ENCODE data around the gene THSD8. TPM values are rescaled to one million over a fixed set of nuclear protein-coding genes. Genes with fewer than 3 reads are reported as not detected.

Gene THSD8
- total and polyA plus RNA-seq, 2 donors: 4.1 to 9.9 TPM

GRCh38 chr19:12789904-12790619, 11.8 kb upstream of the THSD8 start:
- Histone ChIP-seq H3K36me3 (ENCODE audit: control insufficient read depth in 2 of 2, insufficient read depth in 2 of 2, low read length in 1 of 2) (no peaks in the 10 kb centered on the region), H3K4me1 (ENCODE audit: control insufficient read depth in 2 of 2, insufficient read depth in 2 of 2, low read length in 2 of 2) (peaks cover 16 to 61% of the 10 kb centered on the region in 2 donors), H3K27me3 (ENCODE audit: control insufficient read depth in 2 of 2, insufficient read depth in 1 of 2, low read length in 1 of 2) (peaks cover 14 to 19% of the 10 kb centered on the region in 2 donors), H3K4me3 (ENCODE audit: low read length in 2 of 2) (peak overlapping the region; percentile 66 to 83), H3K27ac (ENCODE audit: low read depth in 1 of 2, low read length in 1 of 2) (peak overlapping the region; percentile 98), H3K9me3 (ENCODE audit: control insufficient read depth in 2 of 2, insufficient read depth in 1 of 2, low read length in 1 of 2) (no peaks in the 10 kb centered on the region)
- under 1% methylated on average over 56 of the region's 56 CpGs for WGBS
- peak in 4 of 9 donors; percentile 54 to 84 (median 66) for DNase-seq (ENCODE audit: low read depth in 6 of 9, low spot score in 9 of 9)

- H3K27ac ChIP-seq (ENCODE audit: low read depth in 1 of 2, low read length in 1 of 2): peak overlapping the region; percentile 98
- 3% methylated on average over 22 of the region's 22 CpGs for WGBS
- peaks cover 10 to 56% of the 10 kb centered on the region in 2 donors for H3K4me1 ChIP-seq (ENCODE audit: control insufficient read depth in 2 of 2, insufficient read depth in 2 of 2, low read length in 2 of 2)
- H3K4me3 ChIP-seq (ENCODE audit: low read length in 2 of 2): peak overlapping the region; percentile 66 to 83
- DNase-seq (ENCODE audit: low read depth in 6 of 9, low spot score in 9 of 9): peak in 1 of 9 donors; percentile 36
- no peaks in the 10 kb centered on the region for H3K9me3 ChIP-seq (ENCODE audit: control insufficient read depth in 2 of 2, insufficient read depth in 1 of 2, low read length in 1 of 2)
- H3K36me3 ChIP-seq (ENCODE audit: control insufficient read depth in 2 of 2, insufficient read depth in 2 of 2, low read length in 1 of 2): no peaks in the 10 kb centered on the region
- peaks cover 14 to 19% of the 10 kb centered on the region in 2 donors for H3K27me3 ChIP-seq (ENCODE audit: control insufficient read depth in 2 of 2, insufficient read depth in 1 of 2, low read length in 1 of 2)
Observed at GRCh38 chr19:12790628-12791344, 11.1 kb upstream of the THSD8 start.

DNA sequence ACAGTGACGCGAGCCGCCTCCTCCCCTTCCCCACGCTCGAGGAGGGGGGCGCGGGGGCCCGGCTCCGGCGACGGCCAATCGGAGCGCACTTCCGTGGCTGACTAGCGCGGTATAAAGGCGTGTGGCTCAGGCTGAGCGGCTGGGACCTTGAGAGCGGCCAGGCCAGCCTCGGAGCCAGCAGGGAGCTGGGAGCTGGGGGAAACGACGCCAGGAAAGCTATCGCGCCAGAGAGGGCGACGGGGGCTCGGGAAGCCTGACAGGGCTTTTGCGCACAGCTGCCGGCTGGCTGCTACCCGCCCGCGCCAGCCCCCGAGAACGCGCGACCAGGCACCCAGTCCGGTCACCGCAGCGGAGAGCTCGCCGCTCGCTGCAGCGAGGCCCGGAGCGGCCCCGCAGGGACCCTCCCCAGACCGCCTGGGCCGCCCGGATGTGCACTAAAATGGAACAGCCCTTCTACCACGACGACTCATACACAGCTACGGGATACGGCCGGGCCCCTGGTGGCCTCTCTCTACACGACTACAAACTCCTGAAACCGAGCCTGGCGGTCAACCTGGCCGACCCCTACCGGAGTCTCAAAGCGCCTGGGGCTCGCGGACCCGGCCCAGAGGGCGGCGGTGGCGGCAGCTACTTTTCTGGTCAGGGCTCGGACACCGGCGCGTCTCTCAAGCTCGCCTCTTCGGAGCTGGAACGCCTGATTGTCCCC, 10.4 kb upstream of the THSD8 start, which contains the start of gene JUNB:
JUNB (plus strand) TSS at position 142 of the 706 bp plus-strand sequence; CDS start at position 428, 286 bp downstream.
- no peaks in the 10 kb centered on the region for H3K36me3 ChIP-seq (ENCODE audit: control insufficient read depth in 2 of 2, insufficient read depth in 2 of 2, low read length in 1 of 2)
- H3K9me3 ChIP-seq (ENCODE audit: control insufficient read depth in 2 of 2, insufficient read depth in 1 of 2, low read length in 1 of 2): no peaks in the 10 kb centered on the region
- peak within 1 kb of the TSS; percentile 98 for H3K27ac ChIP-seq (ENCODE audit: low read depth in 1 of 2, low read length in 1 of 2)
- WGBS: under 1% methylated on average over 73 of the region's 73 CpGs
- H3K4me3 ChIP-seq (ENCODE audit: low read length in 2 of 2): peak within 1 kb of the TSS; percentile 66 to 83
- H3K27me3 ChIP-seq (ENCODE audit: control insufficient read depth in 2 of 2, insufficient read depth in 1 of 2, low read length in 1 of 2): peaks cover 14 to 19% of the 10 kb centered on the region in 2 donors
- DNase-seq (ENCODE audit: low read depth in 6 of 9, low spot score in 9 of 9): peak; percentile 85 to 97 (median 92)
- peaks cover 5 to 56% of the 10 kb centered on the region in 2 donors for H3K4me1 ChIP-seq (ENCODE audit: control insufficient read depth in 2 of 2, insufficient read depth in 2 of 2, low read length in 2 of 2)

DNA sequence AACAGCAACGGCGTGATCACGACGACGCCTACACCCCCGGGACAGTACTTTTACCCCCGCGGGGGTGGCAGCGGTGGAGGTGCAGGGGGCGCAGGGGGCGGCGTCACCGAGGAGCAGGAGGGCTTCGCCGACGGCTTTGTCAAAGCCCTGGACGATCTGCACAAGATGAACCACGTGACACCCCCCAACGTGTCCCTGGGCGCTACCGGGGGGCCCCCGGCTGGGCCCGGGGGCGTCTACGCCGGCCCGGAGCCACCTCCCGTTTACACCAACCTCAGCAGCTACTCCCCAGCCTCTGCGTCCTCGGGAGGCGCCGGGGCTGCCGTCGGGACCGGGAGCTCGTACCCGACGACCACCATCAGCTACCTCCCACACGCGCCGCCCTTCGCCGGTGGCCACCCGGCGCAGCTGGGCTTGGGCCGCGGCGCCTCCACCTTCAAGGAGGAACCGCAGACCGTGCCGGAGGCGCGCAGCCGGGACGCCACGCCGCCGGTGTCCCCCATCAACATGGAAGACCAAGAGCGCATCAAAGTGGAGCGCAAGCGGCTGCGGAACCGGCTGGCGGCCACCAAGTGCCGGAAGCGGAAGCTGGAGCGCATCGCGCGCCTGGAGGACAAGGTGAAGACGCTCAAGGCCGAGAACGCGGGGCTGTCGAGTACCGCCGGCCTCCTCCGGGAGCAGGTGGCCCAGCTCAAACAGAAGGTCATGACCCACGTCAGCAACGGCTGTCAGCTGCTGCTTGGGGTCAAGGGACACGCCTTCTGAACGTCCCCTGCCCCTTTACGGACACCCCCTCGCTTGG, 9.6 kb upstream of the THSD8 start:
- Histone ChIP-seq H3K27me3 (ENCODE audit: control insufficient read depth in 2 of 2, insufficient read depth in 1 of 2, low read length in 1 of 2) (peaks cover 14 to 19% of the 10 kb centered on the region in 2 donors), H3K4me3 (ENCODE audit: low read length in 2 of 2) (peak overlapping the region; percentile 66 to 83), H3K36me3 (ENCODE audit: control insufficient read depth in 2 of 2, insufficient read depth in 2 of 2, low read length in 1 of 2) (peaks cover 0 to 4% of the 10 kb centered on the region in 2 donors), H3K27ac (ENCODE audit: low read depth in 1 of 2, low read length in 1 of 2) (peak overlapping the region; percentile 98), H3K9me3 (ENCODE audit: control insufficient read depth in 2 of 2, insufficient read depth in 1 of 2, low read length in 1 of 2) (no peaks in the 10 kb centered on the region), H3K4me1 (ENCODE audit: control insufficient read depth in 2 of 2, insufficient read depth in 2 of 2, low read length in 2 of 2) (peaks cover 5 to 52% of the 10 kb centered on the region in 2 donors)
- WGBS: under 1% methylated on average over 84 of the region's 84 CpGs
- peak in 4 of 9 donors; percentile 72 to 90 (median 84) for DNase-seq (ENCODE audit: low read depth in 6 of 9, low spot score in 9 of 9)

DNA sequence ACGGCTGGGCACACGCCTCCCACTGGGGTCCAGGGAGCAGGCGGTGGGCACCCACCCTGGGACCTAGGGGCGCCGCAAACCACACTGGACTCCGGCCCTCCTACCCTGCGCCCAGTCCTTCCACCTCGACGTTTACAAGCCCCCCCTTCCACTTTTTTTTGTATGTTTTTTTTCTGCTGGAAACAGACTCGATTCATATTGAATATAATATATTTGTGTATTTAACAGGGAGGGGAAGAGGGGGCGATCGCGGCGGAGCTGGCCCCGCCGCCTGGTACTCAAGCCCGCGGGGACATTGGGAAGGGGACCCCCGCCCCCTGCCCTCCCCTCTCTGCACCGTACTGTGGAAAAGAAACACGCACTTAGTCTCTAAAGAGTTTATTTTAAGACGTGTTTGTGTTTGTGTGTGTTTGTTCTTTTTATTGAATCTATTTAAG, 9.0 kb upstream of the THSD8 start:
- peaks cover 14 to 19% of the 10 kb centered on the region in 2 donors for H3K27me3 ChIP-seq (ENCODE audit: control insufficient read depth in 2 of 2, insufficient read depth in 1 of 2, low read length in 1 of 2)
- H3K4me3 ChIP-seq (ENCODE audit: low read length in 2 of 2): peak overlapping the region; percentile 66 to 83
- H3K9me3 ChIP-seq (ENCODE audit: control insufficient read depth in 2 of 2, insufficient read depth in 1 of 2, low read length in 1 of 2): no peaks in the 10 kb centered on the region
- H3K27ac ChIP-seq (ENCODE audit: low read depth in 1 of 2, low read length in 1 of 2): peak overlapping the region; percentile 98
- DNase-seq (ENCODE audit: low read depth in 6 of 9, low spot score in 9 of 9): no peak
- WGBS: under 1% methylated on average over 22 of the region's 22 CpGs
- peaks cover 0 to 4% of the 10 kb centered on the region in 2 donors for H3K36me3 ChIP-seq (ENCODE audit: control insufficient read depth in 2 of 2, insufficient read depth in 2 of 2, low read length in 1 of 2)
- peaks cover 5 to 52% of the 10 kb centered on the region in 2 donors for H3K4me1 ChIP-seq (ENCODE audit: control insufficient read depth in 2 of 2, insufficient read depth in 2 of 2, low read length in 2 of 2)

DNA sequence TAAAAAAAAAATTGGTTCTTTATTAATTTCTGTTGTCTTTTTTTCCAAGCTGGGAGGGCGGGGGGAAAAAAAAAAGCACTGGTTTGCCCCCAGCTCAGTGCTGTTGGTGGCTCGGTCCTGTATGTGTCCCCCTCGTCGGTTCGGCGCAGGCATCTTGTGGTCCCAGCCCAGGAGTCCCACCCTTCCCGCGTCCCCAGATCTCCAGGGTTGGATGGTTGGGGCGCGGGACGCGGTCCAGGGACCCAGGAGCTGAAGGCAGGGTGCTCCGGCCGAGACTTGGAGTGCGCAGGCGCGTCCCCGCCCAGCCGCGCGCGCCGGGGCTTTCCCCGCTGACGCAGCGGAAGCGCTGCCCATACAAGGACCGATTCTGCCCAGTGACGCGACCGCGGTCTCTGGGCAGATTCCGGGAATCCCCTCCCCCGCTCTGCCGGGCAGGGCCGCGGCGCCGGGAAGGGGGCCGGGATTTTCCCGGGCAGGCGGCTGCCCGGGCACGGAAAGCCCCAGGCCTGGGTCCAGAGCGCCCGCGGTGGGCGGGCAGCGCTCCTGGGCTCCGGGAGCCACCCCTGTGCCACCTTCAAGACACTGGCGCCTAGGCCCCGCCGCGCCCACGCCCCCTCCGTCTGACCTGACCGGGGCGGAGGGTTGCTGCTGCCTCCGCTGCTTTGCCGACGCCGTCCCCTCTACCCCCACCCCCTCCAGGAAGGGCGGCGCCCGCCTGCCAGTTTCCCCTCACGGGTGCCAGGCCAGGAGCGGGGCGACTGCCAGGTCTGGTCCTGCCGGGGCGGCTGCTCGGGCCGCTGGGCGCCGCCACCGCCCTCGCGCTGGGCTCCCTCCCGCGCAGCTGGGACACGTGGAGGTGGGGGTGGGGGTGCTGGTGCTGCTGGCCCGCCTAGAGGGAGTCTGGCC, 8.3 kb upstream of the THSD8 start:
- H3K4me1 ChIP-seq (ENCODE audit: control insufficient read depth in 2 of 2, insufficient read depth in 2 of 2, low read length in 2 of 2): peaks cover 5 to 46% of the 10 kb centered on the region in 2 donors

DNA sequence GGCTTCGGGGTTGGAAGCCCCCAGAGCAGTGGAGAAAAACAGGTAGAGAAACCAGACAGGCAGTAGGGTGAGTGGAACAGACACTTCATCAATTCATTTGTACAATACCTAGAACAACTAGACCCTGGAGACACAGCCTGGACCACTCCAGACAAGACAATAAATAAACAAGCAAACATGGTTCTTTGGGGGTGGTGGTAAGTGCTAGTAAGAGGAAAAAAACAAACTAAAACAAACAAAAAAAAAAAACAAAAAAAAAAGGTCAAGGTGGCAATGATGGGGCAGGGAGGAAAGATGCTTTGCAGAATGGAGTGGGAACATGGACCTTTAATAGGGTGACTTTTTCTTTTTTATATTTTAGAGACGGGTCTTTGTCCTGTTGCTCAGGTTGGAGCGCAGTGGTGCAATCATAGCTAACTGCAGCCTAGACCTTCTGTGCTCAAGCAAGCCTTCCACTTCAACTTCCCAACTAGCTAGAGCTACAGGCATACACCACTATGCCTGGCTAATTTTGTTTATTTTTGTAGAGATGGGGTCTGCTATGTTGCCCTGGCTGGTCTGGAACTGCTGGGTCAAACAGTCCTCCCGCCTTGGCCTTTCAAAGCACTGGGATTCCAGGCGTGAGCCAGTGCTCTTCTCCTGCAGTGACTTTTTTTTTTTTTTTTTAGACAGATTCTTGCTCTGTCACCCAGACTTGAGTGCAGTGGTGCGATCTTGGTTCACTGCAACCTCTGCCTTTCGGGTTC, 7.5 kb upstream of the THSD8 start:
- H3K27ac ChIP-seq (ENCODE audit: low read depth in 1 of 2, low read length in 1 of 2): peak overlapping the region; percentile 96 to 98
- peaks cover 0 to 6% of the 10 kb centered on the region in 2 donors for H3K36me3 ChIP-seq (ENCODE audit: control insufficient read depth in 2 of 2, insufficient read depth in 2 of 2, low read length in 1 of 2)
- H3K4me3 ChIP-seq (ENCODE audit: low read length in 2 of 2): peak overlapping the region; percentile 13 to 83
- peaks cover 5 to 38% of the 10 kb centered on the region in 2 donors for H3K4me1 ChIP-seq (ENCODE audit: control insufficient read depth in 2 of 2, insufficient read depth in 2 of 2, low read length in 2 of 2)
- no peaks in the 10 kb centered on the region for H3K9me3 ChIP-seq (ENCODE audit: control insufficient read depth in 2 of 2, insufficient read depth in 1 of 2, low read length in 1 of 2)
- 83% methylated on average over 7 of the region's 7 CpGs for WGBS
- no peak for DNase-seq (ENCODE audit: low read depth in 6 of 9, low spot score in 9 of 9)
- peaks cover 8 to 10% of the 10 kb centered on the region in 2 donors for H3K27me3 ChIP-seq (ENCODE audit: control insufficient read depth in 2 of 2, insufficient read depth in 1 of 2, low read length in 1 of 2)

More for the DNA sequence above, 8.3 kb upstream of the THSD8 start:
- Histone ChIP-seq H3K36me3 (ENCODE audit: control insufficient read depth in 2 of 2, insufficient read depth in 2 of 2, low read length in 1 of 2) (peaks cover 0 to 4% of the 10 kb centered on the region in 2 donors), H3K27me3 (ENCODE audit: control insufficient read depth in 2 of 2, insufficient read depth in 1 of 2, low read length in 1 of 2) (peaks cover 13 to 18% of the 10 kb centered on the region in 2 donors), H3K27ac (ENCODE audit: low read depth in 1 of 2, low read length in 1 of 2) (peak overlapping the region; percentile 96 to 98), H3K4me3 (ENCODE audit: low read length in 2 of 2) (peak overlapping the region; percentile 66 to 83), H3K9me3 (ENCODE audit: control insufficient read depth in 2 of 2, insufficient read depth in 1 of 2, low read length in 1 of 2) (no peaks in the 10 kb centered on the region)
- under 1% methylated on average over 81 of the region's 81 CpGs for WGBS
- peak in 8 of 9 donors; percentile 85 to 96 (median 93) for DNase-seq (ENCODE audit: low read depth in 6 of 9, low spot score in 9 of 9)
